ENCODE results near the gene CCL1.

Gene CCL1

GRCh38 chr17:34363183-34363661 is at the start of gene CCL1:
Gene CCL1, minus strand, starts transcription at chr17:34363233. Its CDS starts 72 bp downstream, at chr17:34363161.
- in situ Hi-C loops (cut with HindIII; ENCODE audit: low sequenced_read_pairs): no loop called here

GRCh38 chr17:34412534-34412933 is 49.5 kb upstream of the CCL1 start:
- in situ Hi-C loops (cut with HindIII; ENCODE audit: low sequenced_read_pairs): loop anchor here (25.0 kb wide), 1 partner anchor 725 kb away; the partner anchor contains the start of genes NLE1 and UNC45B

DNA sequence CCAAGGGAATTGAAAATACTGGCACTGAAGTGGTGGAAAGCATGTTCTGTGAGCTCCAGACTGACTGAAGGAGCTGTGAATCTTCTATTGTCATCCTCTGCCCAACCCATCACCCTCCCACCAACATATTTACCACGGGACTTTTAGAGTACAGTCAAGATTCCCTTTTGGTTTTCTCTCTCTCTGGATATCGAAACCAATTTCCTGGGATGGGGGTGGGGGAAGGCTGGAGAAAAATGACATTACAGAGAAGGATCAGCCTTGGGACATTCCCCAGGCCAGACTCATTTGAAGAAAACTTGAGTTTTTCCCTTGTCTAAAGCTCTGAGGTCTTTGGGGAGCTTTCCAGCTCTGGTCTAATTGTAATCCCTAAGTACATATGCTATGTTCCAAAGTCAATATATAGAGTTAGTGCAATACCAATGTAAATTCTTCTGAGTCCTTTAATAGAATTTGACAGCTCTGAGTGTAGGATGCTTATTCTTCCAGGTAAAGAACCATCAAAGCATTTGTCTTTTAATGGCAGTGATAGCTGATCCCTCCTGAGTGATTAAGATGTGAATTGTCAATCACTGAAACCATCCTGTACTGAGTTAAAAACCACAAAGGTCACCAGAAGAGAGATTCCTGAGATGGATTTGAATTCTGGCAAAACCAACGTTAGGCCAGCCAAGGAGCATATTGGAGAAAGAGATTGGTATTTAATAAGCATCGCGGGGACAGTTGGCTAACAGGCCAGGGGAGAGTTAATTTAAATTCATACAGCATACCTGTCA is 48.8 kb upstream of the CCL1 start:
- in situ Hi-C loops (cut with HindIII; ENCODE audit: low sequenced_read_pairs): loop anchor here (25.0 kb wide), 1 partner anchor 725 kb away; the partner anchor contains the start of genes NLE1 and UNC45B

DNA sequence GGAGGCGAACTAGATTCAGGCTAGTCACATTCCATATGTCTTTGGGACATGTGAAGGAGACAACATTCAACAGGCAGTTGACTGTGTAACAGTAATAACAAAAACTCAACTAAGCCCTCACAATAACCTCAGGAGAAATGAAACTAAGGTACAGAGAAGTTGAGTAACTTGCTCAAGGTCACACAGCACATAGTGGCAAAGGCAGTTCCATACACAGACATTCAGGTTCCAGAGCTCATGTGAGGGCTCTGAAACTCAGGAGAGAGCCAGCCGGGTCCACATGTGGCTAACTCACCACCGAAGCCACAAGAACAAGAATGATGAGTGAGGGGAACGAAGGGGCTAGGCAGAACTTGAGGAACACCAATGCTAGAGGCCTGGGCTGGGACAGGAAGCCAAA is 46.3 kb upstream of the CCL1 start:
- in situ Hi-C loops (cut with HindIII; ENCODE audit: low sequenced_read_pairs): loop anchor here (25.0 kb wide), 1 partner anchor 728 kb away; the partner anchor contains the start of genes NLE1 and UNC45B

- in situ Hi-C loops (cut with HindIII; ENCODE audit: low sequenced_read_pairs): loop anchor here (25.0 kb wide), 1 partner anchor 729 kb away; the partner anchor contains the start of genes NLE1 and UNC45B
These were observed 45.4 kb upstream of the CCL1 start for GRCh38 chr17:34408439-34408838.

DNA sequence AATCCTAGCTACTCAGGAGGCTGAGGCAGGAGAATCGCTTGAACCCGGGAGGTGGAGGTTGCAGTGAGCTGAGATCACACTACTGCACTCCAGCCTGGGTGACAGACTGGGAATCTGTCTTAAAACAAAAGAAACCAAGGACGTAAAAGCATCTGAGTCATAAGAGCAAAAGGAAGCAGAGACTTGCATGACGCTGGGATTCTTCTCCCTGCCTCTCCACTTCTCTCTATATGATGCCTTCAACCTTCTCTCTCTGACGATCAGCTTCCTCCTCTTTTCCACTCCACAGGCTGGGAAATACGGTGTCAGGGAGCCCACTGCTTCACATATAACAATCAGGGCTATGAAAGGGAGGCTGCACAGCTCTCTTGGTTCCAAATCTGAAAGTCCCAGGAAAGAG is 43.2 kb upstream of the CCL1 start:
- in situ Hi-C loops (cut with HindIII; ENCODE audit: low sequenced_read_pairs): loop anchor here (25.0 kb wide), 1 partner anchor 731 kb away; the partner anchor contains the start of genes NLE1 and UNC45B

DNA sequence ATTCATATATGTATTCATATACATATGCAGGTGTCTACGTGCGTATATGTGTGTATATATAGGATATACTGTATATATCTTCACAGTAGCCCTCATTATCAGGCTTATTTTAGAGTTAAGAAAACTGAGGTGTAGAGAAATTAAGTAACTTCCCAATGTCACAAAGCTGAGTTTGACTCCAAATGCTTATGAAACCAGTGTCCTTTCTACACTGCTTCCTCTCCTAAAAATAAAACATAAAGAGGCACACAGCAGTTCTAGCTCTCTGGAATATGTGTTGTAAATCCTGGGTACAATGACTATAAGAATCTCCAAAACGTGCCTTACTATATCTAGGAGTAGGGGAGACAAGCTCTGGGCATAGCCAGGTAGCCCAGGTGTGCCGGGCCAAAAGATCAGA is 40.0 kb upstream of the CCL1 start:
- in situ Hi-C loops (cut with HindIII; ENCODE audit: low sequenced_read_pairs): loop anchor here (25.0 kb wide), 1 partner anchor 734 kb away; the partner anchor contains the start of genes NLE1 and UNC45B

DNA sequence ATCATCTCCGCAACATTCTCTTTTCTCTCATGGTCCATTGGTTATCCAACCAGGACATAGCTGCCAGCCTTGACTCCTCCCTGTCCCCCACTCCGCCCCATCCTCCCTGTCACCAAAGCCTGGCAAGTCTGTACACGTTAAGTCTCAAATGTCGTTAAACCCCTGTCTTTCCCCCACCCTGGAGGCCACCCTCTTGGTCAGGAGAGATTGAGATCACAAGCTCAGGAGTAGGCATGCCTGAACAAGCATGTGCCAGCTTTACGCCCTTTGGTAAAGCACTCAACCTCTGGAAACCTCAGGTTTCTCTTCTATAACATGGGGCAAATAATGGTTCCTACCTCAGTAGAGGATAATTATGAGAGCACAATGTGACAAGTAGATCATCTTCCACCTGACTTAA is 38.1 kb upstream of the CCL1 start:
- in situ Hi-C loops (cut with HindIII; ENCODE audit: low sequenced_read_pairs): loop anchor here (25.0 kb wide), 1 partner anchor 736 kb away; the partner anchor contains the start of genes NLE1 and UNC45B

DNA sequence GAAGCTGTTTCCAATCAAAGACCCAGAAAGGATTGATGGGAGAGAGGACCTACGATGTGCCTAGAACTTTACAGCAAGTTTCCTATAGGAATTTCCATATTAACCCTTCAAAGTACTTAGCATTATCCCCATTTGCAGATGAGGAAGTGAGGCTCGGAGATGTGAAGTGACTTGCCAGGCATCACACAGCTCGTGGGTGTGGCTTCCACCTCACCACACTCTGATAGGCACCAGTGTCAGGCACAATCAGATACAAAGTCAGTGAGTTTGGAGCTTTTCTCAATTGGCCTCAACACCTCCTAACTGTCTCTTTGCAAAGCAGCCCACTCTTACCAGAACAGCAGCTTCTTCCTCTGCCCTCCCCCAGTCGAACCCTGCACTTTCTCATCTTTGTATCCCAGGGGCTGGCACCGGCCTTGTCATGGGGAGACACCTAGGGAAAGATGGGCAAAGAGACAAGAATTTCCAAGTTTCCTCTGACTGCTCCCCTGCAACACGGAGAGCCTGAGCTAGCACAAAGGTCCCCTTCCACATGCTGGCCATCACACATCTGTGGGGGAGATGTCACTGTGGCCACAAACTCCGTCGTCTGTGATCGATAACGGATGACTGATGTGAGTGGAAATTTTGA is 37.4 kb upstream of the CCL1 start:
- in situ Hi-C loops (cut with HindIII; ENCODE audit: low sequenced_read_pairs): loop anchor here (25.0 kb wide), 1 partner anchor 737 kb away; the partner anchor contains the start of genes NLE1 and UNC45B

- in situ Hi-C loops (cut with HindIII; ENCODE audit: low sequenced_read_pairs): loop anchor here (25.0 kb wide), 1 partner anchor 738 kb away; the partner anchor contains the start of genes NLE1 and UNC45B
These were observed 36.7 kb upstream of the CCL1 start for GRCh38 chr17:34399725-34400124.

GRCh38 chr17:34398990-34399389 is 36.0 kb upstream of the CCL1 start:
- in situ Hi-C loops (cut with HindIII; ENCODE audit: low sequenced_read_pairs): no loop called here

- in situ Hi-C loops (cut with HindIII; ENCODE audit: low sequenced_read_pairs): no loop called here
These were observed 34.2 kb upstream of the CCL1 start for GRCh38 chr17:34397265-34397664.

DNA sequence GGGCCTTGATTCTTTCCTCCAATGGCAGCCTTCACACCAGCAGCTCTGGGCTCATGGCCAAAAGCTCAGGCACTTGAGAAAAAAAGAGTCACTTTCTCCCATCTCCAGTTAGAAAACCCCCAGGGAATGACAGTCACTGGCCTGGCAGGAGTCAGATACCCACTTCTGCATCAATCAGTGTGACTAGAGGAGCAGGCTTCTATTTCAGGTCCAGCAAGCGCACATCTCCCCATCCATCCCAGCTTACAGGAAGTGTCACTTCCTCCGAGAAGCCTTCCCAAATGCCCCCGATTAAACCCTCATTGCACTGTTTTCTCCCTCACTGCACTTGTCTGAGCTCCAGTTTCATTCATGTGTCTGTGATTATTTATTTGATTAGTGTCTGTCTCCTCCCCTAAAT is 30.4 kb upstream of the CCL1 start:
- in situ Hi-C loops (cut with HindIII; ENCODE audit: low sequenced_read_pairs): no loop called here

GRCh38 chr17:34391241-34391640 is 28.2 kb upstream of the CCL1 start:
- in situ Hi-C loops (cut with HindIII; ENCODE audit: low sequenced_read_pairs): no loop called here

DNA sequence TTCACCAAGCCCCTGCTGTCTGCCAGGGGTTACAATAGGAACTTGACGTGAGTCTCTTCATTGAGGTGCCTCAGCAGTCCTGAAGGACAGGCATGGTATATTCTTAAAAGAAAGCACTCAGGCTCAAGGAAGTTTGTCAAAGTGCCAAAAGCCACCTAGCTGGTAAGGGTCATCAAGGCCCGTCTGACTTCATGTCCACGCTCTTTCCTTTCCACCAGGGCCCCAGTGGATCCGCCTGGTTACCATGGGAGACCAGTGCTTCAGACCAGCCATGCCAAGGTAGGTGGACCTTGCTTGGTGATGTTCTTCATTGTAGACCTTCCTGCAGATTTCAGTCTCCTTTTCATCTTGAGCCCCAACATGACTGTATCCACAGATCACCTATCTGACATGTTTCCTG is 27.6 kb upstream of the CCL1 start:
- in situ Hi-C loops (cut with HindIII; ENCODE audit: low sequenced_read_pairs): no loop called here

- in situ Hi-C loops (cut with HindIII; ENCODE audit: low sequenced_read_pairs): no loop called here
These were observed 26.2 kb upstream of the CCL1 start for GRCh38 chr17:34389126-34389750.

GRCh38 chr17:34387566-34387965 is 24.5 kb upstream of the CCL1 start:
- in situ Hi-C loops (cut with HindIII; ENCODE audit: low sequenced_read_pairs): no loop called here

DNA sequence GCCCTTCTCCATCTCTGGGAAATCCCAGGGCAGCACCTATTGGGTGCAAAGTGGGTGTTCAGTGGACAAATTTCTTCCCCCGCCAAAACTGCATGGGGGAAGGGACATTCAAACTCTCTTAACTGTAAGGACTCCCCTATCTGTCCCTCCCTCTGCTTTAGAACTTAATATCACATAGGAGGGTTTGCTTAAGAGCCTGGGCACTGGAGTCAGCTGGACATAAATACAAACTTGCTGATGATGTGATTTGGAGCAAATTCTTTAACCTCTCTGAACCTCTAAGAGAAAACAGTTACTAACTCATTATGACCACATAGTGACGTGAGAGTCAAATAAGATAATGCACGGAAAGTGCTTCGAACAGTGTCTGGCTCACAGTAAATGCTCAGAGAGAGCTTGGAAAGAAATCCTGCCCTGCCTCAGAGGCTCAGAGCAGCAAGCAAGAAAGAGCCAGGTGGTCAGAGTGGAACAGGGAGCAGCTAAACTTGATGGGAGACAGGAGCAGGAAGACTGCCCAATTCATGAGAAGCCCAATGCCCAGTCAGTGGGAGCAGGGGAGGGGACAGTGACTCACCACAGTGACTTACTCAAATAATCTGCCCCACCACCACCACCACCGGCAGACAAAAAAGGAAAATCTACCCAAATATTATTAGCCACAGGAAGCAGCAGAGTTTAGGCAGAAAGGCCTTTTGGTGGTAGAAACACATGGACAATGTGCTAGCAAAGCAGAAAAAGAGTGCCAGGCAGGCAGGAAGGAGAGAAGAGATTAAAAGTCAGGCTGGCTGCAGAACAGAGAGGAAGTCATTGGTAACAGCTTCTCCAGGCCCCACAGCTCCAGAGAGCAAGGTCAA is 23.9 kb upstream of the CCL1 start:
- in situ Hi-C loops (cut with HindIII; ENCODE audit: low sequenced_read_pairs): no loop called here

DNA sequence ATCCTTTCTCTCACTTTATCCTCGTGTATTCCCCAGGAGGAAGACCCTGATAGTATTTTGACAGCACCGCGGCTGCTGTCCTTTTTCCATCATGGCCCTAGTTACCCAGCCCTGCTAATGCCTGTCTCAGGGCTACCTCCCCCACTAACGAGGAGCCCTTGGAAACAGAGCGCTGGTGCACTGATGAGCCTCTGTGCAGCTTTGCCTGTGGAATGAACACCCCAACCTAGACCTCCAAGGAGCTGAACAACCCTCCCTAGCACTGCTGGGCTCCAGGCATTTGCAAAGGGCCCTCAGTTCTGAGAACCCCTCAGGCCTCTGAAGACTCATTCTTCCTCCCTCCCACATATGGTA is 23.3 kb upstream of the CCL1 start:
- in situ Hi-C loops (cut with HindIII; ENCODE audit: low sequenced_read_pairs): no loop called here

Measured in DLD1 (cell line).